ENCODE measurements around the gene GADD45GIP1.

DNA sequence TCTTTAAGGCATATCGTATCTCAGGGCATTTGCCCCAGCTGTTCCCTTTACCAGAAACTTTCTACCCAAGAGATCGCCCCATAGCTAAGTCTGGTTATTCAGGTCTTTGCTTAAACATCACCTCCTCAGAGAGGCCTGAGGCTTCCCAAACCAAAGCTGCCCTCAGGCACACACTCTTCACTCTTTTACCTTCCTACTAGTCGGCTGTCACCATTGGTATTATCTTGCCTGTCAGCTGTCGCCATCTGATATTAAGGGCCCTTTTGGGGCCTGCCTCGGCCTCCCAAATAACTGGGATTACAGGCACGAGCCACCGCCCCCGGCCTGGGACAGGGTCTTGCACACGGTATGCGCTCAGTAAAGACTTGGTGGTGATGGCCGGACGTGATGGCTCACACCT, 1.0 kb downstream of the GADD45GIP1 start:
- TF ChIP-seq, protein P1, sequence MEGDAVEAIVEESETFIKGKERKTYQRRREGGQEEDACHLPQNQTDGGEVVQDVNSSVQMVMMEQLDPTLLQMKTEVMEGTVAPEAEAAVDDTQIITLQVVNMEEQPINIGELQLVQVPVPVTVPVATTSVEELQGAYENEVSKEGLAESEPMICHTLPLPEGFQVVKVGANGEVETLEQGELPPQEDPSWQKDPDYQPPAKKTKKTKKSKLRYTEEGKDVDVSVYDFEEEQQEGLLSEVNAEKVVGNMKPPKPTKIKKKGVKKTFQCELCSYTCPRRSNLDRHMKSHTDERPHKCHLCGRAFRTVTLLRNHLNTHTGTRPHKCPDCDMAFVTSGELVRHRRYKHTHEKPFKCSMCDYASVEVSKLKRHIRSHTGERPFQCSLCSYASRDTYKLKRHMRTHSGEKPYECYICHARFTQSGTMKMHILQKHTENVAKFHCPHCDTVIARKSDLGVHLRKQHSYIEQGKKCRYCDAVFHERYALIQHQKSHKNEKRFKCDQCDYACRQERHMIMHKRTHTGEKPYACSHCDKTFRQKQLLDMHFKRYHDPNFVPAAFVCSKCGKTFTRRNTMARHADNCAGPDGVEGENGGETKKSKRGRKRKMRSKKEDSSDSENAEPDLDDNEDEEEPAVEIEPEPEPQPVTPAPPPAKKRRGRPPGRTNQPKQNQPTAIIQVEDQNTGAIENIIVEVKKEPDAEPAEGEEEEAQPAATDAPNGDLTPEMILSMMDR (IDR thresholded peaks at IDR 0.05), result no peak
- TF ChIP-seq POLR2AphosphoS5 (IDR thresholded peaks at IDR 0.05), result no peak
